DOHH2 (cell line): Measurements from ENCODE around the gene AKAP13.

Source experiments
- H3F3A ChIP-seq: fragments of 200-600 bp; sonication (generic), shearing (Covaris generic); 2 replicates; pipeline ENCODE4 v1.6.0; 2016; ENCODE audit warnings: antibody characterized with exemption, mild to moderate bottlenecking; ENCODE audit not compliant: control insufficient read depth, insufficient read depth
- H3K27ac ChIP-seq: fragments of 200-600 bp; sonication (generic); 2 replicates; pipeline ENCODE4 v1.5.1; 2014; ENCODE audit warnings: low read depth, mild to moderate bottlenecking, low read length, moderate library complexity
- H3K27me3 ChIP-seq: fragments of 200-600 bp; sonication (generic); 2 replicates; pipeline ENCODE4 v1.6.1; 2014; ENCODE audit warnings: mild to moderate bottlenecking, low read length, mixed read lengths; ENCODE audit not compliant: control insufficient read depth
- H3K36me3 ChIP-seq: fragments of 200-600 bp; sonication (generic); 2 replicates; pipeline ENCODE4 v1.6.1; 2014; ENCODE audit warnings: mild to moderate bottlenecking, low read length, moderate library complexity, mixed read lengths; ENCODE audit not compliant: control insufficient read depth
- H3K4me1 ChIP-seq: fragments of 200-600 bp; sonication (generic); 2 replicates; pipeline ENCODE4 v1.6.1; 2014; ENCODE audit warnings: mild to moderate bottlenecking, low read length, mixed read lengths; ENCODE audit not compliant: control insufficient read depth
- H3K4me2 ChIP-seq: fragments of 200-600 bp; sonication (generic); 2 replicates; pipeline ENCODE4 v1.6.0; 2014; ENCODE audit warnings: mild to moderate bottlenecking, low read length, moderate library complexity
- H3K4me3 ChIP-seq: fragments of 200-600 bp; sonication (generic); 2 replicates; pipeline ENCODE4 v1.5.1; 2014; ENCODE audit warnings: mild to moderate bottlenecking, low read length, mixed read lengths
- H3K79me2 ChIP-seq: fragments of 200-600 bp; sonication (generic); 2 replicates; pipeline ENCODE4 v1.6.1; 2014; ENCODE audit warnings: mild to moderate bottlenecking, low read length, mixed read lengths; ENCODE audit not compliant: control insufficient read depth
- H3K9me2 ChIP-seq: fragments of 200-600 bp; sonication (generic); replicated peaks from 2 replicates; pipeline ENCODE4 v1.6.1; 2014; ENCODE audit warnings: mild to moderate bottlenecking, low read length, mixed read lengths; ENCODE audit not compliant: control insufficient read depth
- H3K9me3 ChIP-seq: fragments of 200-600 bp; sonication (generic); 2 replicates; pipeline ENCODE4 v1.6.1; 2014; ENCODE audit warnings: antibody characterized with exemption, low read length, mixed read lengths; ENCODE audit not compliant: control insufficient read depth, insufficient read depth
- H4K20me1 ChIP-seq: fragments of 200-600 bp; sonication (generic); 2 replicates; pipeline ENCODE4 v1.6.0; 2014; ENCODE audit warnings: low read depth, mild to moderate bottlenecking, antibody characterized with exemption, low read length, moderate library complexity; ENCODE audit not compliant: control insufficient read depth, insufficient read depth
- EZH2phosphoT487 ChIP-seq: fragments of 200-600 bp; sonication (generic); IDR thresholded peaks from 2 replicates; pipeline ENCODE4 v1.6.1; 2017; ENCODE audit warnings: borderline replicate concordance, mild to moderate bottlenecking, antibody characterized with exemption, low read length, moderate library complexity, mixed read lengths
- TF ChIP-seq, protein P1 (sequence below): fragments of 200-600 bp; sonication (generic); IDR thresholded peaks from one replicate; pipeline ENCODE4 v1.5.1; 2014; ENCODE audit warnings: antibody characterized with exemption, mild to moderate bottlenecking, low read depth, low read length; ENCODE audit not compliant: poor library complexity, severe bottlenecking

Gene AKAP13

DNA sequence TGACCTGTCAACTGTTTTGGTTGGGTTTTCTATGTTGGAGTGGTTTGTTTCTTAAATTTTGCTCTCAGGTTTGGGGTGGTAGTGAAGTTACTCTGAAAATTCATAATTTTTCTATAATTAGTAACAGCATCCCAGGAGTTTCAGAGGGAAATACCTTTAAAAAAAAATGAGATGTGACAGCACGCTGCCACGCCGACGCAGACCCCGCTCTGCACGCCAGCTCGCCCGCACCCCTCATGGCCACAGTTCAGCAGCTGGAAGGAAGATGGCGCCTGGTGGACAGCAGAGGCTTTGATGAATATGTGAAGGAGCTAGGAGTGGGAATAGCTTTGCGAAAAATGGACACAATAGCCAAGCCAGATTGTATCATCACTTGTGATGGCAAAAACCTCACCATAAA lies 34.6 kb downstream of the AKAP13 start:
- peaks cover 5% of the 10 kb centered on the region for H3K36me3 ChIP-seq
- no peak for TF ChIP-seq EZH2phosphoT487
- H3K4me1 ChIP-seq = peaks cover 93% of the 10 kb centered on the region
- H3K9me3 ChIP-seq = no peaks in the 10 kb centered on the region
- peaks cover 5% of the 10 kb centered on the region; the same call in 1 of the 2 replicates for H3F3A ChIP-seq
- H3K9me2 ChIP-seq = no peaks in the 10 kb centered on the region
- H3K27ac ChIP-seq = no peak overlapping the region
- H3K79me2 ChIP-seq = peaks cover 97% of the 10 kb centered on the region
- no peak overlapping the region for H3K4me3 ChIP-seq
- H4K20me1 ChIP-seq = 0 out of 2 replicates have a peak, but pooled peaks cover 6% of the 10 kb centered on the region
- peak overlapping the region; percentile 82 for H3K4me2 ChIP-seq
- H3K27me3 ChIP-seq = no peaks in the 10 kb centered on the region

GRCh38 chr15:85415783-85416182 lies 35.4 kb downstream of the AKAP13 start:
- no peak overlapping the region for H3K4me3 ChIP-seq
- 0 out of 2 replicates have a peak, but pooled peaks cover 6% of the 10 kb centered on the region for H4K20me1 ChIP-seq
- peaks cover 97% of the 10 kb centered on the region for H3K79me2 ChIP-seq
- H3K9me3 ChIP-seq = no peaks in the 10 kb centered on the region
- no peak for TF ChIP-seq EZH2phosphoT487
- no peaks in the 10 kb centered on the region for H3K27me3 ChIP-seq
- no peak overlapping the region for H3K27ac ChIP-seq
- H3K4me2 ChIP-seq = no peak overlapping the region
- H3K9me2 ChIP-seq = no peaks in the 10 kb centered on the region
- H3F3A ChIP-seq = peaks cover 5% of the 10 kb centered on the region; the same call in 1 of the 2 replicates
- peaks cover 5% of the 10 kb centered on the region for H3K36me3 ChIP-seq
- peaks cover 92% of the 10 kb centered on the region for H3K4me1 ChIP-seq

DNA sequence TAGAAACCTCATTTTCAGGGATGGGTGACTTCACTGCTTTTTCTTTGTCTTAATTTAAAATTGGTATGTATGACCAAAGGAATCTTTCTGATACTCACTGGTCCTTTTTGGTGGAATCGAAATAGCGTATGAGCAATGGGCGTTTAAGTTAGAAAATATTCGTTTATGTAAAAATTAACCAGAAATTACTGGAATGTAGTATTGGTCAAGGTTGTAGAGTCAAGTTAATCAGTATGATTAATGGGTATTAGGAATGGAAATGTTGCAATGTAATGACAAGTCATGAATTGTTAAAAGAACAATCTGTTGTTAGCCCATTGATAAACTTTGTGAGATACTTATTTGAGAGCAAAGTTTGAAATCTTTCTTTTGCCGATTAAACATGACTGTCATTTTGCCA lies 36.9 kb downstream of the AKAP13 start:
- Histone ChIP-seq H3K27ac (no peak overlapping the region), H3K79me2 (peaks cover 97% of the 10 kb centered on the region)

DNA sequence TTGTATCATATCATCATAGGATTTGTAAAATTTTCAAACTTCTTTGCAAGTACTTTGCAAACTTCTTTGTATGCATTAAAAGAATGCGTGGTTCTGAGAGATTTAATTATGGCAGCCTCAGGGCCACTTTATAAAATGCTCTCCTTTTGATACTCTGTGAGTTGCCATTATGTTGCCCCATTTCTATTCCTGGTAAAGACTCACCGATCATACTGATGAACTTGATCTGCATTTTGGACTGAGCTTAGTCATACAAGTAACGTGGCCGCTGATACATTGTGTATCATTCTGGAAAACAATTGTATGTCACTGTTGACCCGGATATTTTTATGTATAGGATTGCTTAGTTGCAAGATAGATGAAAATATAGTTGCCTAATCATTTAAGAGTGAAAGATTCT lies 38.8 kb downstream of the AKAP13 start:
- Histone ChIP-seq H3K79me2 (peaks cover 97% of the 10 kb centered on the region), H3K4me1 (peaks cover 92% of the 10 kb centered on the region)

More for the DNA sequence above, 36.9 kb downstream of the AKAP13 start:
- Histone ChIP-seq H3K36me3 (peaks cover 5% of the 10 kb centered on the region), H3F3A (peaks cover 5% of the 10 kb centered on the region; the same call in 1 of the 2 replicates), H3K4me1 (peaks cover 92% of the 10 kb centered on the region), H3K9me2 (no peaks in the 10 kb centered on the region), H3K4me3 (no peak overlapping the region), H3K9me3 (no peaks in the 10 kb centered on the region), H3K4me2 (no peak overlapping the region), H4K20me1 (peaks cover 13% of the 10 kb centered on the region), H3K27me3 (no peaks in the 10 kb centered on the region)
- no peak for TF ChIP-seq EZH2phosphoT487
- TF ChIP-seq, protein P1, sequence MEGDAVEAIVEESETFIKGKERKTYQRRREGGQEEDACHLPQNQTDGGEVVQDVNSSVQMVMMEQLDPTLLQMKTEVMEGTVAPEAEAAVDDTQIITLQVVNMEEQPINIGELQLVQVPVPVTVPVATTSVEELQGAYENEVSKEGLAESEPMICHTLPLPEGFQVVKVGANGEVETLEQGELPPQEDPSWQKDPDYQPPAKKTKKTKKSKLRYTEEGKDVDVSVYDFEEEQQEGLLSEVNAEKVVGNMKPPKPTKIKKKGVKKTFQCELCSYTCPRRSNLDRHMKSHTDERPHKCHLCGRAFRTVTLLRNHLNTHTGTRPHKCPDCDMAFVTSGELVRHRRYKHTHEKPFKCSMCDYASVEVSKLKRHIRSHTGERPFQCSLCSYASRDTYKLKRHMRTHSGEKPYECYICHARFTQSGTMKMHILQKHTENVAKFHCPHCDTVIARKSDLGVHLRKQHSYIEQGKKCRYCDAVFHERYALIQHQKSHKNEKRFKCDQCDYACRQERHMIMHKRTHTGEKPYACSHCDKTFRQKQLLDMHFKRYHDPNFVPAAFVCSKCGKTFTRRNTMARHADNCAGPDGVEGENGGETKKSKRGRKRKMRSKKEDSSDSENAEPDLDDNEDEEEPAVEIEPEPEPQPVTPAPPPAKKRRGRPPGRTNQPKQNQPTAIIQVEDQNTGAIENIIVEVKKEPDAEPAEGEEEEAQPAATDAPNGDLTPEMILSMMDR = no peak

More for the DNA sequence above, 38.8 kb downstream of the AKAP13 start:
- Histone ChIP-seq H3K4me2 (0 out of 2 replicates have a peak overlapping the region, but pooled peaks have one; percentile 3), H3K4me3 (no peak overlapping the region), H3K9me2 (no peaks in the 10 kb centered on the region), H3K27me3 (no peaks in the 10 kb centered on the region), H3F3A (no peaks in the 10 kb centered on the region), H3K27ac (no peak overlapping the region), H4K20me1 (peaks cover 20% of the 10 kb centered on the region), H3K36me3 (peaks cover 8% of the 10 kb centered on the region), H3K9me3 (no peaks in the 10 kb centered on the region)
- no peak for TF ChIP-seq EZH2phosphoT487
- TF ChIP-seq, protein P1 = no peak
